HG03025 (cell line): ENCODE data around the gene MRPS7.

Source experiments
- ATAC-seq: cut with Tn5 transposase; IDR thresholded peaks from one replicate; pipeline ENCODE4 v1.9.1; 2021; ENCODE audit warnings: mild to moderate bottlenecking, moderate library complexity; ENCODE audit not compliant: unreplicated experiment, low FRiP score

The MRPS7 gene

DNA sequence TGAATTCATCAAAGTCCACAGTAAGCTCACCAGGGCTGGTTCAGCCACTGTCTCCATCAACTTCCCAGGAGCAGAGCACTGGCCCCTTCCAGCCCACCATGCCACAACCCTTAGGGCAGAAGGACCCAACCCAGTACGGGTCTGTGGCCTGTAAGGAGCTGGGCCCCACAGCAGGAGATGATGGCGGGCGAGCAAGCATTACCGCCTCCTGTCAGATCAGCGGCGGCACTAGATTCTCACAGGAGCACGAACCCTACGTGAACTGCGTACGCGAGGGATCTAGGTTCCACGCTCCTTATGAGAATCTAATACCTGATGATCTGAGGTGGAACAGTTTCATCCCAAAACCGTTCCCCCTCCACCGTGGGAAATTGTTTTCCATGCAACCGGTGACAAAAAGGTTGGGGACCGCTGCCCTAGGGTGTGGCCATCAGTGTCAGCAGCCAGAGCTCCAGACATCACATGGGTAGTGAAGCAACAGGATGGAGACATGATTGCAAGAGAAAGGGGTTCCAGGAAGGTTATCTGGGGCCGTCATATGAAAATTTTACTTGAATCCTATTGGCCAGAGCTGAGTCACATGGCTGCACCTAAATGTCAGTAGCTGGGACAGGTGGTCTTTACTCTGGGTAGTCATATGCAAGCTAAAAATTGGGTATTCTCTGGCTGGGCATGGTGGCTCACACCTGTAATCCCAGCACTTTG, 40.0 kb downstream of the MRPS7 start:
- no peak for ATAC-seq

DNA sequence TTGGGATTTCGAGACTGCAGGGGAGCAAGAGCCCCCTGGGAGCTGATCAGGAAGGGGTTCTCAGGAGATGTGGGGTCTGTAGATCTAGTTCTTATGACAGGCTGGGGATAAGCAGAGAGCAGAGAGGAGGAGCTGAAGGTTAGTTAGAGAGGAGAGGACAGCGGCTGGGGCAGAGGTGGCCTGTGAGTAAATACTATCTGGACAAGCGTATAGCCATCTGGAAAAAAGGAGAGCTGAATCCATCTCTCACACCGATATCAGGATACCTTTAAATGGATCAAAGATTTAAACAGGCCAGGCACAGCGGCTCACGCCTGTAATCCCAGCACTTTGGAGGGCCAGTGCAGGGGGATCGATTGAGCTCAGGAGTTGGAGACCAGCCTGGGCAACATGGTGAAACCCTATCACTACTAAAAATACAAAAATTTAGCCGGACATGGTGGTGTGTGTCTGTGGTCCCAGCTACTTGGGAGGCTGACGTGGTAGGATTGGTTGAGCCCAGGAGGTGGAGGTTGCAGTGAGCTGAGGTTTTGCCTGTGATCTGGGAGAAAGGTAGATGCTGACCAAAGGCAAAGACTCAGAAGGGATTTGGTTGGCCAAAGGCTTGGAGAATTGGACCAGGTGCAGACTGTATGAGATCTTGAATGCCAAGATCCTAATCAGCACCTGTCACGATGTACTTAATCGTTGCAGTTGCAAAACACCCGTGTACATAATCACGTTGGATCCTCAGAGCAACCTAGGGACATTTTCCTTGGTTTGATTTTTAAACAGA, 46.5 kb downstream of the MRPS7 start:
- ATAC-seq, result no peak

DNA sequence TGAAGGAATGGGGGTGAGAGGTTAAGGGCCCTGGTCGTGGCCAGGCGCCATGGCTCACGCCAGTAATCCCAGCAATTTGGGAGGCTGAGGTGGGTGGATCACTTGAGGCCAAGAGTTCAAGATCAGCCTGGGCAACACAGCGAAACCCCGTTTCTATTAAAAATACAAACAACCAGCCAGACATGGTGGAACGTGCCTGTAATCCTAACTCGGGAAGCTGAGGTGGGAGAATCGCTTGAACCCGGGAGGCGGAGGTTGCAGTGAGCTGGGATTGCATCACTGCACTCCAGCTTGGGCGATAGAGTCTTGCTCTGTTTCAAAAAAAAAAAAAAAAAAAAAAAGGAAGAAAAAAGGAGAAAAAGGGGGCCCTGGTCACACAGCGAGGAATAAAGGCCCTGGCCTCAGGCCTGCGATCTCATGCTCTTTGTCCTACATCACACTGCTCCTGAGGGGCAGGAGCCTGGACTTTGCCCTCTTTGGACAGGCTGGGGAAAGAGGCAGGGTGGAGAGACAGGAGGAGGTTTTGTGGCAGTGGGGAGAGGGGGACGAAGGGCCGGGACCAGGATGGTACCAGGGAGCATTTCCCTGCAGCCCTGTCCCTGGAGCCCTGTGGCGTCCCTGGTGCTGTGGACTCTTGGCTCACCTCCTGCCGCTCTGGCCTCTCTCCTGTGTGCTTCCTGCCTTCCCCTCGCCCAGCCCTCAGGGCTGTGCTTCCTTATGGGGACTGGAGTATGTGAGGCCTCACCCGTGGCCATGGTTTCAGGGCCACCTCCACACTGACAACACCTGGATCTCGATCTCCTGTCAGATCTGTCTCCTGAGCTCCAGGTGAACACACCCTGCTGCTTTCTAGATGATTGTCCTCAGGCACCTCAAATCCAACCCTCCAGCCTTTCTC, 47.3 kb downstream of the MRPS7 start:
- no peak for ATAC-seq

DNA sequence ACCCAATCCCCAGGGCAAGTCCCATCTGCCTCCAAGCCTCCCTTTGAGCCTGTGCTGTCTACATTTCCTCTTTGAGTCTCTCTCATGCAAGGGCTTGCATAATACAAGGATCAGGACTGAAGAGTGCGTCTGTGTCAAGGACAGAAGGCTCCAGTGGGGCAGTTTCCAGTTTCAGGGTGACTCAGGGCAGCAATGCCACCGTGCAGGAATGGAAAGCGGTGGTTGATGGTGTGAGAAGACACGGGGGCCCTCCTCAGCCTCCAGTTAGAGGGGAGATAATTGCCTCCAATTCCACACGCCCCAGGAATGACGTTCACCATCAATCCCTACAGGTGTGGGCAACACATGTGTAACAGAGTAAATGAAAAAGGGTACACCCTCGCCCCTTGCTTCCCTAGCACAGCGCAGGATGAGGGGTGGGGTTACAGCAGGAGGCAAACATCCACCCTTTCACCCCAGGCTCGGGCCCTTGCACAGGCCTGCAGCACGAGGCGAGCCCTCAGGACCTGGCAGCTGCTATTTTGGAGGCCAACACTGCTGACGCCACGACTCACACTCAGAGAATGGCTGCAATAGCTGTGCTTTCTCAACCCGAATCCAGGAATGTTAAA, 52.4 kb downstream of the MRPS7 start:
- no peak for ATAC-seq

DNA sequence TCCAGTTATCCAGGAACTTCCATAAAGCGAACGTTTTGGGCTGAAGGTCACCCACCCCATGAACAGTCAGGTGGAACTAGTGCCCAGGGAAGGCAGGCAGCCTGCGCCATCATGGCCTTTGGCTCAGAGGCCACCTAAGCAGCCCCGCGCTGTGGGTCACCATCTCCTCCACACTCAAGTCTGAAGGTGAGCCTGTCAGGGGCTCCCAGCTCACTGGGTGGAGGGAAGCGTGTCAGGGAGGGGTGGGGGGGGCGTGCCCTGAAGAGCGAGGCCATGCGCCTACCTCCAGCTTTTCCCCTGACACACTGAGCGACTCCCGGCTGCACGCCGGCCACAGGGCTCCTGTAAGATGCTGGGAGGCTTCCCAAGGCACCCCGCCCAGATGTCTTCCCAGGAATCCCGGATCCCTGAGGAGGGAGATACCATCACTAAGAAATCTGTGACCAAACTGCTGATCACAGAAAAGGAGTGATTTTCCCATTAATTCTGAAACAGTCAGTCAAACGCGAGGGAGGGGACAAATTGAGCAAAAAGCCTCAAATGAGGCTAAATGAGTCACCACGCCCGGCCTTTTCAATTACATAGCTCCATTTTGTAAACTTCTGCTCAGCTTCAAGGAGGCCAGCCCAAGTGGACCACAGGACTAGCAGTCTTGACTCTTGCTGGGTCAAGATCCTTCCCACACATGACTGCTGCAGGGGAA, 54.0 kb downstream of the MRPS7 start:
- ATAC-seq, result no peak
